Activated effector memory CD4-positive, alpha-beta T cell treated with anti-CD3 and anti-CD28 coated beads, Interleukin-2, amount 50 U/mL, for 16 hours (primary cell): ENCODE data around the gene RASEF.

ENCODE experiments used
- DNase-seq: peaks from one replicate; pipeline ENCODE4 v3.0.0-alpha.2; 2020

The RASEF gene

GRCh38 chr9:83047839-83048775 lies 14.8 kb downstream of the RASEF start:
- no peak for DNase-seq

- DNase-seq = no peak
Observed at GRCh38 chr9:83043597-83043996, 19.3 kb downstream of the RASEF start.

- no peak for DNase-seq
Observed at GRCh38 chr9:83041771-83042170, 21.2 kb downstream of the RASEF start.

GRCh38 chr9:83039303-83039702 lies 23.6 kb downstream of the RASEF start:
- DNase-seq = no peak

DNA sequence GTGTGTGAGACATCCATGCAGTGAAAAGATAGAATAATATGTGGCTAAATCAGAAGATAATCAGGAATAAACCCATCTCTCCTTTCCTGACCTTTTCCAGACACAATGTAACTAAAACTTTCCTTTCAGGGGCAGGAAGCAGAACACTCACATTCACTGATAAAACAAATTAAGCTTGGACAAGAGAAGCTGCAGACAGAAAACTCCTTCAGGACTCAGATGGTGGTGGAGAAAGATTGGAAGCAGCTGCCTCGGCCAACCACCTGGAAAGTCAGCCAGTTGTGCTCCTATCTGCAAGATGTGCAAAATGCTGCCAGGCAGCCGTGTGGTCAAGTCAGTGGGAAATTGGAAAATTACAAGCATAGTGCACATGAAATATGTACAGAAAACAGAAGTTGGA lies 26.9 kb downstream of the RASEF start:
- DNase-seq = no peak

GRCh38 chr9:83035143-83035542 lies 27.8 kb downstream of the RASEF start:
- DNase-seq = no peak

DNA sequence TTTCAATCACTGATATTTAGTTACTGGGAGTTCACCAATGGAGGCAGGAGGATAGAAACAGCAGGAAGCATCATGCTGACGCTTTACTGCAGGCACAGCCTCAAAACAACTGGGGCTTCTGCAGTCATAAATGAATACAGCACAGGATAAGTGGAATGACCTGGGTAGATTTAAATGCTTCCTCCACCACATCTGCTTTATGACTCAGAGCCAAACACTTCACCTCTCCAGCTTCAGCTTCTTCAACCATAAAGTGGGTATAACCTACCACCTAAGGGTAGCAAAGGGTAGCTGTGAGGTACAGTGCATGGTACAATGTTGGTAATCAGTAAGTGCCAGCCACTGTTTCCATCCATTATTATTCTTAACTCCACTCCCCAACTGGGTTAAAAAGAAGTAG lies 28.4 kb downstream of the RASEF start:
- no peak for DNase-seq

- no peak for DNase-seq
Observed at GRCh38 chr9:83034026-83034425, 28.9 kb downstream of the RASEF start.

DNA sequence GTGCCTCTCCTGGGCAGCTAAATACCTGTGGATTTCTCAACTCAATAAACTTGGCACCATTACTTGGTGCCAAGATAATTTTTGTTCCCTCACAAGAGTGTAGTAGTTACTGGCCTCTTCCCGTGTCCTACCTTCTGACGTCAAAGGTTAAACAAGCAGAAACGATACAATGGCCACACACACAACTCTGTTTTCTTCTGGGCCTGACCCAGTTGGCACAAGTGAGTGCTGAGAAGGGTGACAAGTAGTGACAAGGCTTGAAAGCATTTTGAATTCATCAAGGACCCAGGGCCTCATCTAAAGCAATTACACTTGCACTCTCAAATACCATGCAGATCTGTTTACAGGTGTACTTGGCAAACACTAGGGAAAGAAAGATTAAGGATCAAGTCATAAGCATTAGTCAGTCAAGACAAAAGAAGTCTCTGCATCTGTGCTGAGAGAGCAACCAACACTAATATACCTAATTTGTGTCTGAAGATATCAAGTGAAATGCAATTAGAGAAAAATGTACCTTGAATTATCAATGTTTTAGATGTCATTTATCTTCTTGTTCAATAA lies 30.8 kb downstream of the RASEF start:
- DNase-seq = no peak

- no peak for DNase-seq
Observed at GRCh38 chr9:83030391-83031107, 32.4 kb downstream of the RASEF start.

- DNase-seq = no peak
Observed at GRCh38 chr9:83029531-83030137, 33.3 kb downstream of the RASEF start.

- no peak for DNase-seq
Observed at GRCh38 chr9:83027153-83027891, 35.6 kb downstream of the RASEF start.

GRCh38 chr9:83024506-83025125 lies 38.3 kb downstream of the RASEF start:
- DNase-seq = no peak

DNA sequence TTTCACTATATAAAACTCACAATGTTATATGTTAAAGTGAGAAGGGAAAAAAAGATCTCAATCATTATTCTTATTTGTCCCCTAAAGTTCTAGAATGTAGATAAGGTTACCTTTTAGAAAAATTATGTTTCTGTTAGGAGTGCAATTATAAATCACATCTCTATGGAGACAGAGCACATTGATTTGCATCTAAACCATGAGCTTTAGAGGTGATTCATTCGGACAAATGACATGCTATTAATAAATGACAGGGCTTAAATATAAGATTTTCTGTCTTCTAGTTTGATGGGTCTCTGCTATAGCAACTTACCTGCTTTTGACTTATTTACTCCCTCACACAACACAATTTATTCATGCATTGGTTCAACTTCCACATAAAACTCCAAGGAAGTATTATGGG lies 39.8 kb downstream of the RASEF start:
- no peak for DNase-seq

DNA sequence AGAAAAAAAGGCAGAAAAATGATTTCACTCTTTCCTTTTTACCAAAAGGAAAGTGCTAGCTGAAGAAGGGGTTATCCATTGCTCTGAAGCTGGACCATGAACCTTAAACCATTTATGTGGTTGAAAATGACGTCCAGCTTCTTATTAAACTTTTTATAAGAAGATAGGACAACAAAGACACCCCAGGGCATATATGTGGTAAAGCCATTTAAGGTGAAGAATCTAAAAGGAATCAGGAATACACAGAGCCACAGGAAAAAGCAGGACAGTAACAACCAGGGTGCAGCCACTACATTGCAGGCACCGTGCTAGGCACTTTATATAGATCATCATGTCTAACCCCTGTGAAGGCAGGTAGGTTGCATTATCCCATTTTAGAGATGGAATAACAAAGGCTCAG lies 42.1 kb downstream of the RASEF start:
- no peak for DNase-seq

GRCh38 chr9:83020327-83020726 lies 42.6 kb downstream of the RASEF start:
- DNase-seq = no peak

DNA sequence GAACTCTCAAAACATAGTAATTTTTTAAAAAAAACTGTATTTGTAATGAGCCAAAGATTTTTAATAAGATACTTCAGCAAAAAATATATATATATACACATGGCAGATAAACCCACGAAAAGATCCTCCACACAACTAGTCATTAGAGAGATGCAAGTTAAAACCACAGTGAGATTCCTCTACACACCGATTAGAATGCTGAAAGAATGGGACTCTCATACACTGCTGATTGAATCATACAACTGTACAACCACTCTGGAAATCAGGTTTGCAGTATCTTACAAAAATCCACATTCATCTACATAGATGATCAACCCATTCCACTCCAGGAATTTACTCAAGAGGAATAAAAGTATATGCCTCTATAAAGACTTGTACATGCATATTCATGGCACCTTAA lies 43.7 kb downstream of the RASEF start:
- DNase-seq = no peak

DNA sequence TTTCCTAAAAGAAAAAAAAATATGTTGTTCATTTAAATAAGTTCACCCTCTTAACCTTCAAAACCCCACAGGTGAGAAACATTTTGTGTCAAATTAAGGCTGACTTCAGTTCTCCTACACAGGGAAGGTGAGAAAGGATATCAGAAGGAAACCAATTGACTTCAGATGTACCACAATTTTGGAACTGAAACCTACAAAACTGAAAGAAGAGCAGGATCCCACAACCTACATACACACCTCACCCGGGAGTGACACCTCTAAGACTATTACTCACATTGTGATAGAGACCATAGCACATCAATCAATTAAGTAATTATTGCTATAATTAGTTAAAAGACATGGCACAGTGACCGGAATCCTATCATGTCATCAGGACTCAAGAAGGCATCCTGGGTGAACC lies 47.0 kb downstream of the RASEF start:
- DNase-seq = no peak

GRCh38 chr9:83013867-83014605 lies 48.9 kb downstream of the RASEF start:
- DNase-seq = no peak

- no peak for DNase-seq
Observed at GRCh38 chr9:83012922-83013838, 49.8 kb downstream of the RASEF start.
